GF-D8 (cell line): Measurements from ENCODE around the gene DGKI.

Source experiments
- DNase-seq: peaks from one replicate; lab custom pipeline; 2025; lab: John Stamatoyannopoulos, UW

DGKI gene

GRCh38 chr7:137687556-137688265 lies 159.1 kb downstream of the DGKI start:
- DNase-seq: no peak

DNA sequence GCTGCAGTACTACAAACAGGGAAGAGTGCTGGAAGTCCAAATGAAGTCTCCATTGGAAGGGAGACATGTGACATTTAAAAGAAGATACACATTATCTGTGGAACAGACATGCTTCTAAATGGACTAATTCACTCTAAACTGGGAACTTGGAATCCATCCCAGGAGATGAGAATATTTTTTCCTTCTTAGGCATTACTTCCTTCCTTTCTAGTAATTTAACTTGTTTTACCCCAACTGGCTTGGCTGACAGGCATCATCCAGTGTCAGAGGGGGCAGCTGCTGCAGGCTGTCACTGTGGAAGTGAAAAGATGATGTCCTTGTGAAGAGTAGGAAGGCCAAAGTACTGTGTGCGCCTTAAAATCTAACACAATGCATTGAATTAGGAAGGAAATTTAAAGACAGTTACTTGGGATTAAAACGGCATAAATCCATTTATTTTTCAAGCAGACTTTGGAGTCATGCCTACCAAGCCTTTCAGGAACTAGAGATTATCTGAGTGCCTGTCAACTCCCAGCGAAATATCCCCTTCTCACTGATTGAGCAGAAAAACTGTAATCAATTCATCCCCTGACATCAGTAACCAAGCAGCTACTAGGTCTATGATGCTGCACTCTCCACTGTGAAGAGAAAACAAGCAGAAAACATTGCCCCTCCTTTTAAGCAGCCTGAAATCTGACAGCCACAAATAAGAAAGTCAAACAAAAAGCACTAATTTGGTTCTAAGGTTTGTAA lies 161.2 kb downstream of the DGKI start:
- no peak for DNase-seq

DNA sequence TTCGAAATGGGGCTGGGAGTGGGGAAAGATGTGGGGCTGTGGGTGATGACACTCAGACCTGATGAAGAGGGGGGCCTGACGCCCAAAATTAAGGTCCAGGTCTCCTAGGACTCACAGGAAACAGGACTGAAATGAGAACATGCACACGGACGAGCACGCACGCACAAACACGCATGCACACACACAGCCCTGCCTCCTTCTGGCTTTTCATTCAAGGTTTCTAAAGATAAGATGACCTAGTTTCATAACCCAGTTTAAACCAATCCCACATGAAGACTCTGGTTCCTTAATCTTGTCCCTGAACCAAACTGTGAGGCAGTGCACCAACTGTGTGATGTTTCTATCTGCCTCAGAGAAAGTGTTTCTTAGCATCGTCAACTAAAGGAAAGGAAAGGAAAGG lies 162.0 kb downstream of the DGKI start:
- no peak for DNase-seq

DNA sequence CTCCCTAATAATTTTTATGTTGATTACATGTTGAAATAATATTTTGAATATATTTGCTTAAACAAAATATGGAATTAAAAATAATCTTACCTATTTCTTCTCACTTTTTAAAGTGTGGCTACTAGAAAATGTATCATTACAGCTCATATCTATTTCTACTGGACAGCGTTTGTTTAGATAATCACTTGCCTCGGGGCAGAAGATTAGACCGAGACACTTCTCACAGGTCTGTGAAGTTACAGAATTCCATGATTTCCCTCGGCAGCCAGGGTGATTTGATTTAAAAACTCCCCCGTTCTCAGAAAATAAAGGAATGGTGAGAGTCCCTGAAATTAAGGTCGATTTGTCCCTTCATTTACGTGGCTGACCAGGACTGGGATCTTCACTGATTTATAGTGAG lies 162.5 kb downstream of the DGKI start:
- no peak for DNase-seq

- DNase-seq: no peak
These were observed 164.2 kb downstream of the DGKI start for GRCh38 chr7:137682596-137682995.

DNA sequence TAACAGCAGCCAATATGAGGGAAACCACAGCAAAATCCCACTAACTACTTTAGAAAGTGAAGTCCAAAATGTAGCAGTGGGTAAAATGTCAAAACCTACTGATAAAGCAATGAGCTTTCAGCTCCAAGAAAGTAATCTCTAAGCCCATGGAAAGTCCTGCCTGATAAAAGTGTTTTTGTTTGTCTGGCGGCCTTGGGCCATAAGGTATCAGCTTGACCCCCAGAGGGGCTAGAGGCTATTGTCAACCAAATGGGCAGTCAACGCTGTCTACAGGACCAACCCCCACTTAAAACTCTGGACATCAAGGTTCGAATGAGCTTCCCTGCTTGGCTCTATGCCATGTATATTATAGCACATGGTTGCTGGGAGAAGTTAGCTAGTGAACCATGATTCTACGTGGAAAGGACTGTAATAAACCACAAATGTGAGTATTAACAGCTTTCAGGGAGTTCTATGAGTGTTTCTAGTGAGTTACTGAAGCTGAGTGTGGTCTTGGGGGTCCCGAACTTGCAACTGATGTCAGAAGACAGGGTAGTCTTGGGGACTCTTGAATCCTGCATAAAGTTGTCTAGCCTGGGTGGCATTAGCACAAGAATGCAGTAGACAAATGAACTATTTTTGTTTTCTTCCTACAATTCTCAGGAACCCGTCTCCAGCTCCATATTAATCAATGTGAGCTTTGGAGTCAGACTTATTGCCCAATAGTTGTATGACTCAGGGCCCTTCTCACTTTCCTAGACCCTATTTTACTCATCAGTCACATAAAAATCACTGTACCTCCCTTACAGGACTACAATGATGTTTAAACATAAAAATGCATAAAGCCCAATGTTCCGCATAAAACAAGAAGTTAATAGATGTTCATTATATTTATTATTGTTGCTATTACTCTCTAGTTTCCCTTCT lies 164.9 kb downstream of the DGKI start:
- DNase-seq: no peak

DNA sequence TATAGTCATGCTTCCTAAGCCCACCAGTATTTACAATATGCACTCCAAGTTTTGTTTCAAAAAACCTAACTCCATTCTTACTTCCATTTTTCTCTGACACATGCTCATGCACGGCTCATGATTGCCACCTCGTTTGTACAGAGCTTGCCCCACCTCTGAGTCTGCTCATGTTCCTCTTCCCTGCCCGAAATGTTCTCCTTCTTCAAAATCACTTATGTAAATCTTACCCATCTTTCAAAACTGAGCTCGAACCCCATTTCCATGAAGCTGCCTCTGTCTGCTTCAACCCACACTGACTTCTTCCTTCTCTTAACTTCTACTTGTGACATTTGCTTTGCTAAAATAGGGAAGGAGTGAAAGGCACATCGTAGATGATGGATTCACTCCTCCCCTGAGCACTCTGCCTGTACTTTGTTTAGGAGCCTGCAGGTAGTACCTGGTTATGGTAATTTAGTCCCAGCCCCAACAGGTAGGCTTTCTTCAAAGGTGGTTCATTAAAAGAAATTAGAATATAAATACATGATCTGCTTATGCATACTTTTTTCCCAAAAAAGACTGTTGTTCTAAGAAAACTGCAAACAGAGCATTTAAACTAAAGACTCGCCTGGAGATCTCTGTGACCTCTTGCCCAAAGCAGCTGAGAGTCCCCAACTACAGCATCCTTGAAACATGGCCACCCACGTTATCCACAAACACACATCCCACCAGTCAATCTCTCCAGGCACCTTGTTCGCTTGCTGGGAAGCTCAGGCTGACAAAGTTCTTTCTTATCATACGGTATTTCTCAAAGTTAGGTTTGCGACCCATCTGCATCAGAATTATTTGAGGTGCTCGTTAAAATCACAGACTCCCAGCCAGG lies 172.0 kb downstream of the DGKI start:
- DNase-seq: no peak

DNA sequence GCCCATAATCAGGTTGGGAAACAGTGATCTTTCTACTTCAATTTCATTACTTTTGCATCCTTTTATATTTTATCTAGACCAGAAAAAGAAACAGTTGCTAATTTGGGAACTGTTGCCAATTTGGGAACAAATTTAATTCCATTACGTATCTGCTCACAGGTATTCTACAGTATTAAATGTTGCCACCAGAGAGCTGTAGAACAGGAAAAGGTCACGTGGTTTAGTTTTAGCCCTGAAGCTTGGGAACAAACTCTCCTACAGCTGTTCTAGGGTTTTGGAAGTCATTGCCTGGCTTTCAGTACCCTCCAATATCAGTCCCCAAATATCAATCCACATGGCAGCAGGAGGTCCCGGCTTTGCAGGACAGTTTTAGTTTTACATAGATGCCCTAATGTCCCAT lies 172.7 kb downstream of the DGKI start:
- DNase-seq: no peak

DNA sequence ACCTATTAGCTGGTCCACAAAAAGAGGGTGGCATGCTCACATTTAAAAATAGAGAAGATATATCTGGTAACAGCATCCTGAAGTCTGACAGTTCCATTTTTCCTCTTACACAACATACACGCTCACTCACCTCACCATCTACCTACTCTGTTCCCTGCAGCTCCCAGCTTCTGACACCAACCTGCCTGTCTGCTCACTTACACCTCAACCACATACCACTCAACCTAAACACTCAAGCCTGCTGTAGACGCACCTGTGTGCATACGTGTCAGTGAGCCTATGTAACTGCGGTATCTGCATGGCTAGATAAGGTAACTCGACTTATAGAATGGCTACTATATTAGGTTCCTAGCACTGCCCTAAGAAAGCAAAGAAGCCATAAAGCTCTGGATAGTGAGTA lies 174.9 kb downstream of the DGKI start:
- DNase-seq: no peak

DNA sequence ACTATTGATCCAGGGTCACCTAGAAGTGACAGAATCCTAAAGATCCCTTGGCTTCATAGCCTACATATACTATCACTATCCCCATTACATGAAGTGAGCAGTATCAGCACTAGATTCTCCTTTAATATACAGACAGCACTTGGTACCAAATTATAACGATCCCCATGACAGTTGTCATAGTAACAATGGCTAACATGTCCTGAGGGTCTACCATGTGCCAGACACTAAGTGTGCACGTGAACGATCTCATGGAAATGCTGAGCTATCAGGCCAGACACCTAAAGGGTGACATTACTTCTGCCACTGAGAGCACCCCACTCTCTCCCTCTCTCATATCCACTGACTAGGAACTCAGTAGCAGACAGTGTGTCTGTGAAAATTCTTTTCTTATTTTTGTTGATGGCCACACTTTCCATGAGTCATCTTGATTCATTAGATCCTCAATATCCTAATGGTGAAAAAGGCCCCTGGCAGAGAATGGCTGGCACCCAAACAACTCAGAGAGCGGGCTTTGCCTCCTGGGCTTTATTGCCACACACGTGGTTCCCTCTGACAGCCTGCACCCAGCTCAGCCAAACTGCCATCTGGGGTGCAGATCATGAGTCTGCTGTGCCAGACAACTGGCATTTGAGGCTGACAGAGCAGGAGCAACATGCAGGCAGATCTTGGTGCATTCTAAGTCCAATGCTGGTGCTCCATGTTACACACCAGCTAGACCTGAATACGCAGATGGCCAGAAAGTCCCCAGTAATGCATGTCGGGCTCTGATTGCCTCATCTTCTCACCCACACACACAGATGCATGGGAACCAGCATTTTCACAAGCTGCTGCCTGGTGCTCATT lies 176.3 kb downstream of the DGKI start:
- no peak for DNase-seq

- no peak for DNase-seq
These were observed 177.1 kb downstream of the DGKI start for GRCh38 chr7:137669706-137670105.

GRCh38 chr7:137668404-137668803 lies 178.4 kb downstream of the DGKI start:
- DNase-seq: no peak

DNA sequence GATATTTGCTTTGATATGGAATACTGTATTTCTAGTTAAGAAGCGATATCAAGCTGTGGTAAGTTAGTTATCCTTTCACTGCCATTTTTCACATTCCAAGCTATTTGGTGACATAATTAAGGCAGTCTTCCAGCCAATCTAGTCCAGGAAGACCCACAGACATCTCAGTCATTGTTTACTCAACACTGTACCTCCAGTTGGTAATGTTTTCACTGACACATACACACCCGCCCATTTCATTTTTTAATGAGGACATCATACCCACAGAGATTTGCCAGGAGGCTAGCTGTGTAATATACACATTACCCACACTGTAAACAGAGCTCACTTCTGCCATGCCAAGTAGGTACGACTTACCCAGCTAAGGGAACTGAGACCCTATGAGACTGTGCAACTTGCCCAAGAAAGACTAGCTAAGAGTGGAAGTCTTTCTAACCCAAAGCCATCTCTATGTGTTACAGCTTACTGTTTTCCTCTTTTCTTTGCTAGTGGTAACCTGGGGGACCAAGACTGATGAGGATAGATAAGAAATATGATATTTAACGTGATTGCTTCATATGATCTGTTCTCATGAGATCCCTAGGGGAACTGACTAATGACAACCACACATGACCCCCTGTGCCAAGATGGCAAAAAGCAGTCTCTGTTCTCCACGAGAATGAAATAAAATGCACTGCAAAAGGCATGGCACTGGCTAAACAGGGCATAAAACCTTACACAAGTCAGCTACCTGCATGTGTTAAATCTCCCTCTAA lies 179.0 kb downstream of the DGKI start:
- DNase-seq: no peak

- no peak for DNase-seq
These were observed 181.9 kb downstream of the DGKI start for GRCh38 chr7:137664846-137665245.

GRCh38 chr7:137661634-137662033 lies 185.1 kb downstream of the DGKI start:
- no peak for DNase-seq

DNA sequence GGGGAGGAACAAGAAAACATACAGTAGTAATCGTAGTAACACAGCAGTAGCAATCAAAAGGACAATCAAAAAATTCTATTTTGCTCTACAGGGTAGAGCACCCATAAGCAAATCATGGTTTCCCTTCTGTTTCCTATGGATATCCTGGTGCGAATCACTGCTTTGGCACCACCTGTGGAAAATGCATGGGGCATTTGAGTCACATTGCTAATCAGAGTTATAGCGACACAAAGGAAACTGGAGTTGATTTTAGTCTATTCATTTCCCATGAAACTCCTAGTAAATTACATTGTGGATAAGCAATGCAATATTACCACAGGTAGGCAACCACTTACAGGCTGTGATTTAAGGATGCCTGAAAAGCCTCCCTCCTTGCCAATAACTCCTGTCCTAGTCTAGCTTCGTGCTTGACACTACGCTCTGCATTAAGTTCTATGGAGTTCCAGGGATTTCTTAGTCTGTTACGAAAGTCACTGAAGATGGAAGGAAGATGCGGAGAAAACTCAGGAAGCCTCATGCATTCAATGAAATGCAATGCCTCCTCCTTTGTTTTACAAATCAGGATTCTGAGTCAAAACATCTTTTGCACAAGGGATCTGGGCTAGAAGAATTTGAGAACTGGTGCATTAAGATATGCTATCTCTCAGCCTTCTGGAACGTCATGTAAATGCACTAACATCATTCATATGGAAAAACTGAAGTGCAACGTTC lies 188.4 kb downstream of the DGKI start:
- no peak for DNase-seq

DNA sequence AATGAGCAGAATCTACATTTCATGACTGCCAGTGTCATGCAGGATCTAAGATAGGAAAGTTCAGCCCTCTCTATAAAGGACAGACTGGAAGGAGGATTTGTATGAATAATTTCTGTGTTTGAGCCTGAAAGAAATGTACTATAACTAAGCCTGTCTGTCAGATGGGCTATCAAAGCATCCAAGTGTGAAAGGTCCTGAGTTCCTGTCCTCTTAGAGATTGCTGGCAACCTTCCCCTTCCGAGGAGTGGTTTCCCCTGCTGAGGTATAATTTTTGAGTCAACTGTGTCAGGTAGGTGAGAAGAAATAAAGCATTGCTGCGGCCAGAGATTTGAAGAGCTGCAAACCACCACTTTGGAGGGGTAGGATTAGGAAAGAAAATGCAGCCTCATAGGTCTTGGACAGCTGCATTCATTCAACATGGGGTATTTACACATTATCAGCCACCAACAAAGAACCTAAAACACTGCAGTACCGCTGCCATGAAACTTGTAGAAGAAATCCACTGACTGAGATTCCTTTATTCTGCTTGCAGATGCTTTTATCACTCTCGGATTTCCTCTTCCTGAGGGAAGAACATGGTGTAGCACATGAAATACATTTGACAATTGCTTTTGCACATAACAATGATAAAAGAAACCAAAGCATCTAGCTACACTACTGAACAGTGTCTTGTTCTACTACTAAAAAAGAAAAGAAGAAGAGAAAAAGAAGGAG lies 189.1 kb downstream of the DGKI start:
- DNase-seq: no peak

GRCh38 chr7:137656850-137657232 lies 189.9 kb downstream of the DGKI start:
- DNase-seq: no peak
